GM12878 (cell line): ENCODE measurements around the gene SQSTM1. TPM values are rescaled to one million over a fixed set of nuclear protein-coding genes. Genes with fewer than 3 reads are reported as not detected.

ENCODE experiments used
- ATAC-seq: fragments of 200-7000 bp; cut with Tn5 transposase; 3 replicates; pipeline ENCODE4 v1.9.1; 2020; ENCODE audit warnings: mild to moderate bottlenecking, moderate library complexity
- BruUV-seq: library from RNA; stranded (reverse); fragments of 400-500 nt; replicated peaks from 2 replicates; lab custom pipeline; 2021; lab: Mats Ljungman, UMichigan
- CTCF ChIA-PET: fragments of 300-600 bp; sonication (Branson Sonifier 250); formaldehyde crosslinking; extraction: SDS; loops from one replicate; lab custom pipeline; 2021; ENCODE audit warnings: inconsistent platforms; lab: Yijun Ruan, JAX
- POLR2A ChIA-PET: fragments of 350-600 bp; formaldehyde crosslinking; extraction: SDS; loops from one replicate; lab custom pipeline; 2021; ENCODE audit warnings: inconsistent platforms; lab: Charles Lee
- RAD21 ChIA-PET: fragments of 300-600 bp; sonication (Branson Sonifier 250); formaldehyde crosslinking; loops from one replicate; lab custom pipeline; 2023; ENCODE audit warnings: antibody characterized with exemption; ENCODE audit not compliant: unreplicated experiment; lab: Charles Lee
- SMC1A ChIA-PET: fragments of 300-600 bp; sonication (Branson Sonifier 250); formaldehyde crosslinking; loops from one replicate; lab custom pipeline; 2023; ENCODE audit not compliant: unreplicated experiment, uncharacterized antibody; lab: Charles Lee
- DNase-seq: peaks from one replicate; pipeline ENCODE4 v3.0.0-alpha.2; 2011; ENCODE audit warnings: low read depth, low spot score
- FAIRE-seq: peaks from 3 replicates; lab custom pipeline; 2011; peaks lifted over from hg19 to GRCh38; lab: Jason Lieb, UNC
- H2AFZ ChIP-seq: 2 replicates; pipeline ENCODE4 v1.6.0; 2011; ENCODE audit warnings: low read depth, low read length, control low read depth; ENCODE audit not compliant: control insufficient read depth
- H3K27ac ChIP-seq: 2 replicates; pipeline ENCODE4 v1.5.1; 2011; ENCODE audit warnings: control low read depth; ENCODE audit not compliant: control insufficient read depth, insufficient read depth
- H3K27me3 ChIP-seq, 2 experiments: replicated peaks in 1 of 2; 2 replicates each; pipeline versions ENCODE4 v1.6.0 to v1.6.1; 2011; ENCODE audit warnings: low read length in 1 of 2; ENCODE audit not compliant: control insufficient read depth in 2 of 2, insufficient read depth in 2 of 2
- H3K36me3 ChIP-seq, 2 experiments: 2 replicates each; pipeline ENCODE4 v1.5.1; 2011; ENCODE audit warnings: low read length in 1 of 2; ENCODE audit not compliant: control insufficient read depth in 2 of 2, insufficient read depth in 2 of 2
- H3K4me1 ChIP-seq: 2 replicates; pipeline ENCODE4 v1.6.1; 2011; ENCODE audit warnings: mild to moderate bottlenecking, low read length, moderate library complexity, mixed read lengths; ENCODE audit not compliant: control insufficient read depth, insufficient read depth
- H3K4me2 ChIP-seq: 2 replicates; pipeline ENCODE4 v1.6.0; 2011; ENCODE audit warnings: control low read depth; ENCODE audit not compliant: control insufficient read depth, insufficient read depth
- H3K4me3 ChIP-seq: fragments of 200-600 bp; sonication (generic); 2 replicates; pipeline ENCODE4 v1.5.1; 2016
- H3K79me2 ChIP-seq: 2 replicates; pipeline ENCODE4 v1.6.0; 2011; ENCODE audit warnings: low read length; ENCODE audit not compliant: control insufficient read depth, insufficient read depth
- H3K9ac ChIP-seq: 2 replicates; pipeline ENCODE4 v1.8.0; 2011; ENCODE audit warnings: low read length, control low read depth, mixed read lengths; ENCODE audit not compliant: control insufficient read depth, insufficient read depth
- H3K9me3 ChIP-seq: replicated peaks from 3 replicates; pipeline ENCODE4 v1.5.1; 2011; ENCODE audit warnings: mild to moderate bottlenecking, low read length; ENCODE audit not compliant: control insufficient read depth, insufficient read depth
- H4K20me1 ChIP-seq: 2 replicates; pipeline ENCODE4 v1.6.0; 2011; ENCODE audit not compliant: control insufficient read depth, insufficient read depth
- BRCA1 ChIP-seq: IDR thresholded peaks from 2 replicates; pipeline ENCODE4 v1.6.1; 2011; ENCODE audit warnings: low read depth, low read length, improper control_type of control experiment
- IRF5 ChIP-seq: fragments of 450-650 bp; IDR thresholded peaks from 2 replicates; pipeline ENCODE4 v1.6.1; 2017; ENCODE audit warnings: borderline replicate concordance
- NRF1 ChIP-seq: conservative IDR thresholded peaks from 2 replicates; pipeline ENCODE4 v1.6.1; 2011; ENCODE audit warnings: mild to moderate bottlenecking, low read depth, low read length, improper control_type of control experiment
- POLR2AphosphoS2 ChIP-seq: IDR thresholded peaks from 2 replicates; pipeline ENCODE4 v1.6.1; 2011; ENCODE audit warnings: low read depth, mild to moderate bottlenecking, low read length, improper control_type of control experiment, moderate library complexity
- TBL1XR1 ChIP-seq: IDR thresholded peaks from 2 replicates; pipeline ENCODE4 v1.6.1; 2012; ENCODE audit warnings: low read depth, low read length, improper control_type of control experiment
- TCF3 ChIP-seq: IDR thresholded peaks from 2 replicates; pipeline ENCODE4 v1.6.1; 2012; ENCODE audit warnings: low read depth, mild to moderate bottlenecking, low read length, borderline replicate concordance; ENCODE audit not compliant: insufficient read depth
- WGBS: methylation state at CpG from one replicate; pipeline ENCODE4 v1.1.6; 2016; ENCODE audit warnings: low lambda C conversion rate; ENCODE audit not compliant: insufficient replicate concordance, insufficient coverage; ENCODE audit errors: missing lambda C conversion rate; 5-methylcytosine and 5-hydroxymethylcytosine counted together
- in situ Hi-C: fragments of 300-500 bp; cut with MboI; formaldehyde crosslinking; loops from 9 replicates; pipeline ENCODE4 v1.14.3; 2018; ENCODE audit warnings: mixed read lengths
- intact Hi-C: fragments of 100-400 bp; cut with micrococcal nuclease; formaldehyde crosslinking; loops from one replicate; pipeline ENCODE4 v1.14.2; 2022; ENCODE audit not compliant: unreplicated experiment
- polyA plus RNA-seq, 11 experiments: library from polyadenylated mRNA; depleted of rRNA in 4 of 11; unstranded in 6 of 11; stranded (reverse) in 5 of 11; fragments of >200 nt; fragmentation: Nextera tagmentation in 4 of 11; fragmentation: Illumina TruSeq in 1 of 11; extraction: Ambion mirVana in 4 of 11; extraction: Trizol in 1 of 11; gene quantifications; 1 replicate in 1 of 11; 2 replicates in 10 of 11; pipeline versions ENCODE4 v1.2.1 to v1.2.3, GENCODE V29; 2011 to 2016; ENCODE audit warnings: inconsistent platforms in 2 of 11, missing spikeins in 2 of 11, low read depth in 1 of 11
- total RNA-seq, 4 experiments: library from RNA; depleted of rRNA in 3 of 4; stranded (reverse); fragments of >200 nt in 3 of 4; fragmentation: Illumina TruSeq in 1 of 4; extraction: Trizol in 1 of 4; gene quantifications; 2 replicates each; pipeline versions ENCODE4 v1.2.1 to v1.2.3, GENCODE V29; 2013 to 2021
- TF ChIP-seq, protein P1 (sequence below): fragments of 450-650 bp; IDR thresholded peaks from 2 replicates; pipeline ENCODE4 v1.6.1; 2017; ENCODE audit warnings: mild to moderate bottlenecking
- TF ChIP-seq, protein P2 (sequence below): fragments of 450-650 bp; IDR thresholded peaks from 2 replicates; pipeline ENCODE4 v1.6.1; 2016; ENCODE audit warnings: mild to moderate bottlenecking, moderate library complexity, borderline replicate concordance

Gene SQSTM1
- total and polyA plus RNA-seq, 10 of the 15 experiments (the other 5 are each of a cell fraction or from before 2014, with no cell fraction given), result 6.3 to 138 (median 62.1) TPM

DNA sequence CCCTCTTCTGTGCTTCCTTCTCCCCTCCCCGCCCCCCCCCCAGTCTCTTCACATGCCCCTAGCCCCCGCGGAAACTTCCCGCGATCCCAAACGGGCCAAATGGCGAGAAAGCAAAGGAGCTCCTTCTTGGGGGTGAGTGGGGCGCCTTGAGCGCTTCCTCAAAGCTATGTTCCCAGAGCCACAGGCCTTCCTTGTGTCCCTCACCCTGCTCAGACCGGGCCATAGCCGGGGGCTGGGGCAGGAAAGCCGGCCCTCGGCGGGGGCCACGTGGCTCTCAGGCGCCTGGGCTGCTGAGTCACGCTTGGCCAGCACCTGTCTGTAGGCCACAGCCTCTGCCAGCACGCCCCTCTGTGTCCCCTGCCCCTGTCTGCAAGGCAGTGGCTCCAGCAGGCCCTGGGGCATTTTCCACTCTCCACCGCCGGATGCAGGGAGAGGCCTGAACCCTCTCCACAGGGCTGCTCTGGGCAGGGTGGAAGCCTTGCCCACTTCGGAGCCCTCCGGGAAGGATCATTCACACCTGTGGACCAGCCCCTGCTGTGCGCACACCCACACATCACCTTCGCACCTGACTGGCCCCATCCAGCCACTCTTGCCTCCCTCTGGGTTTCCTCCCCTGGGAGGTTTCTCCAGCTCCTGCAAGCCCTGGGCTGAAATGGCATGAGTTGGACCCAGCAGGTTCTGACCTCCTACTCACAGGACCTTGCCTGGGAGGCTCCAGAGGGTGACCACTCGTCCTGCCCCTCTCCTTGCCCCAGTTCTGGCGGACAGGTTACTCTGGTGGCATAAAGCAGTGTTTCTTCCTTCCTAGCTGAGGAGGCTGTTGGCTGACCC is 1.2 kb upstream of the SQSTM1 start (continued):
- TF ChIP-seq, protein P1, sequence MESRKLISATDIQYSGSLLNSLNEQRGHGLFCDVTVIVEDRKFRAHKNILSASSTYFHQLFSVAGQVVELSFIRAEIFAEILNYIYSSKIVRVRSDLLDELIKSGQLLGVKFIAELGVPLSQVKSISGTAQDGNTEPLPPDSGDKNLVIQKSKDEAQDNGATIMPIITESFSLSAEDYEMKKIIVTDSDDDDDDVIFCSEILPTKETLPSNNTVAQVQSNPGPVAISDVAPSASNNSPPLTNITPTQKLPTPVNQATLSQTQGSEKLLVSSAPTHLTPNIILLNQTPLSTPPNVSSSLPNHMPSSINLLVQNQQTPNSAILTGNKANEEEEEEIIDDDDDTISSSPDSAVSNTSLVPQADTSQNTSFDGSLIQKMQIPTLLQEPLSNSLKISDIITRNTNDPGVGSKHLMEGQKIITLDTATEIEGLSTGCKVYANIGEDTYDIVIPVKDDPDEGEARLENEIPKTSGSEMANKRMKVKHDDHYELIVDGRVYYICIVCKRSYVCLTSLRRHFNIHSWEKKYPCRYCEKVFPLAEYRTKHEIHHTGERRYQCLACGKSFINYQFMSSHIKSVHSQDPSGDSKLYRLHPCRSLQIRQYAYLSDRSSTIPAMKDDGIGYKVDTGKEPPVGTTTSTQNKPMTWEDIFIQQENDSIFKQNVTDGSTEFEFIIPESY, result no peak
- TF ChIP-seq TCF3, result no peak
- no peak for TF ChIP-seq BRCA1
- no peak for TF ChIP-seq IRF5
- TF ChIP-seq TBL1XR1, result no peak

GRCh38 chr5:179820127-179820482 is 600 bp upstream of the SQSTM1 start:
- ATAC-seq (no peak), DNase-seq (no peak), FAIRE-seq (no peak)
- Histone ChIP-seq H2AFZ (no peak overlapping the region; the same call in 1 of the 2 replicates), H3K4me3 (peak overlapping the region; percentile 68; the same call in 1 of the 2 replicates), H3K9me3 (no peaks in the 10 kb centered on the region), H3K27ac (peak overlapping the region; percentile 96), H3K4me1 (peaks cover 38% of the 10 kb centered on the region), H3K79me2 (peaks cover 29% of the 10 kb centered on the region), H3K27me3 (no peaks in the 10 kb centered on the region), H3K36me3 (peaks cover 10 to 14% of the 10 kb centered on the region in 2 experiments), H3K4me2 (peak overlapping the region; percentile 99), H4K20me1 (peaks cover 14% of the 10 kb centered on the region), H3K9ac (peak overlapping the region; percentile 63)
- intact Hi-C loops (loop anchor here (2.0 kb wide), 1 partner anchor 39 kb away; the partner anchor contains the start of gene MRNIP), in situ Hi-C loops (loop anchor here (25.0 kb wide), 1 partner anchor 992 kb away; the partner anchor contains the start of gene MGAT1)
- CTCF ChIA-PET, result interaction anchor here (1.0 to 2.0 kb wide), 7 partner anchors 9 to 86 kb away, joined by 3 to 6 read pairs (median 5); partner anchors contain the start of gene LTC4S
- RAD21 ChIA-PET, result interaction anchor here (0.6 to 1.8 kb wide), 5 partner anchors 9 to 196 kb away, joined by 3 to 6 read pairs (median 4); partner anchors contain the start of gene HNRNPH1
- SMC1A ChIA-PET, result interaction anchor here (1.6 kb wide), 1 partner anchor 18 kb away, joined by 5 read pairs; no protein-coding TSS in a partner anchor
- BruUV-seq, result no TSS peak
- WGBS, result 48% methylated on average over 12 of the region's 12 CpGs
- TF ChIP-seq NRF1 (no peak), TCF3 (no peak), POLR2AphosphoS2 (no peak), BRCA1 (no peak), IRF5 (no peak)
- TF ChIP-seq, protein P2, sequence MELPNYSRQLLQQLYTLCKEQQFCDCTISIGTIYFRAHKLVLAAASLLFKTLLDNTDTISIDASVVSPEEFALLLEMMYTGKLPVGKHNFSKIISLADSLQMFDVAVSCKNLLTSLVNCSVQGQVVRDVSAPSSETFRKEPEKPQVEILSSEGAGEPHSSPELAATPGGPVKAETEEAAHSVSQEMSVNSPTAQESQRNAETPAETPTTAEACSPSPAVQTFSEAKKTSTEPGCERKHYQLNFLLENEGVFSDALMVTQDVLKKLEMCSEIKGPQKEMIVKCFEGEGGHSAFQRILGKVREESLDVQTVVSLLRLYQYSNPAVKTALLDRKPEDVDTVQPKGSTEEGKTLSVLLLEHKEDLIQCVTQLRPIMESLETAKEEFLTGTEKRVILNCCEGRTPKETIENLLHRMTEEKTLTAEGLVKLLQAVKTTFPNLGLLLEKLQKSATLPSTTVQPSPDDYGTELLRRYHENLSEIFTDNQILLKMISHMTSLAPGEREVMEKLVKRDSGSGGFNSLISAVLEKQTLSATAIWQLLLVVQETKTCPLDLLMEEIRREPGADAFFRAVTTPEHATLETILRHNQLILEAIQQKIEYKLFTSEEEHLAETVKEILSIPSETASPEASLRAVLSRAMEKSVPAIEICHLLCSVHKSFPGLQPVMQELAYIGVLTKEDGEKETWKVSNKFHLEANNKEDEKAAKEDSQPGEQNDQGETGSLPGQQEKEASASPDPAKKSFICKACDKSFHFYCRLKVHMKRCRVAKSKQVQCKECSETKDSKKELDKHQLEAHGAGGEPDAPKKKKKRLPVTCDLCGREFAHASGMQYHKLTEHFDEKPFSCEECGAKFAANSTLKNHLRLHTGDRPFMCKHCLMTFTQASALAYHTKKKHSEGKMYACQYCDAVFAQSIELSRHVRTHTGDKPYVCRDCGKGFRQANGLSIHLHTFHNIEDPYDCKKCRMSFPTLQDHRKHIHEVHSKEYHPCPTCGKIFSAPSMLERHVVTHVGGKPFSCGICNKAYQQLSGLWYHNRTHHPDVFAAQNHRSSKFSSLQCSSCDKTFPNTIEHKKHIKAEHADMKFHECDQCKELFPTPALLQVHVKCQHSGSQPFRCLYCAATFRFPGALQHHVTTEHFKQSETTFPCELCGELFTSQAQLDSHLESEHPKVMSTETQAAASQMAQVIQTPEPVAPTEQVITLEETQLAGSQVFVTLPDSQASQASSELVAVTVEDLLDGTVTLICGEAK, result no peak; the same call in 1 of the 2 replicates
- POLR2A ChIA-PET, result interaction anchor here (0.5 to 2.0 kb wide), 13 partner anchors 9 to 1600 kb away, joined by 3 to 9 read pairs (median 4); partner anchors contain the start of gene HNRNPH1
